Stimulated activated CD8-positive, alpha-beta memory T cell treated with anti-CD3 and anti-CD28 coated beads, Interleukin-7, amount 100 ng/mL, for 48 hours (primary cell): Measurements from ENCODE around the gene NDRG2.

Experiments
- DNase-seq, 2 donors: peaks; one replicate each; pipeline ENCODE4 v3.0.0-alpha.2; 2020; ENCODE audit warnings: low read depth in 1 of 2; ENCODE audit errors: extremely low read depth in 1 of 2

Gene NDRG2

DNA sequence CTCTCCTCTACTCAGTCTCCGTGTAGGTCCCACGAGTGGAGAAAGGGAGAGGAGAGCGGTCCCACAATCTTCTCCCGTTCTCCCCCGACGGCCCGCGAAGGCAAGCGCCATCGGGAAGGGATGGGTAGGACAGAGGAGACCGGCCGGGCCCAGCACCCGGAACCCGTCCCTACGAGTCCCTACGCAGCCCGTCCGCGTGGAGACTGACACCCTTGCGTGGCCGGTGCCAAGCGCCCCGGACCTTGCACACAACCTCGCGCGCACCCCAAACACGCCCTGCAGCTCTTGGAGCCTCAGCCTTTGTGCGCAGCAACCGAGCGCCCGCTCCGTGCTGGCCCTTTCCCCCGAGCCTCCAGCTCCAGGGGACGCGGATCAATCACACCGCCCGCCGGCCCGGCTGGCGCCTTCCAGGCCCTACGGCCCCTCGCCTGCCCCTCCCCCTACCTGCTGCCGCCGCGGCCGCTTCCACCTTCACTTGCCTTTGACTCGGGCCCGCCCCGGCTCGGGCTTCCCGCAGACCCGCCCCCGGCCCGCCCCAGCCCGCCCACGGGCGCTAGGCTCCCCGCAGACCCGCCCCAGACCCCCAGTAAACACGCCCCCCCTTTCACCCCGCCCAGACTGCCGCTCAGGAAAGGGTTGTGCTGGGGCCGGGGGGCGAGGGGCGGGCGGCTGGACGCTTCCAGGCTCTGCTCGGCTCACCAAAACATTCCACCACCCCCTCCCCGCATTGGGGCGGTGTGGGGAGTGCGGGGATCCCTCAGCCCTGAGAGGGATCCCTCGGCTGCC is at the start of gene NDRG2:
TSS of gene NDRG2 (minus strand) at position 477 of the 786 bp plus-strand sequence. CDS start 1,746 bp downstream, outside the sequence.
- DNase-seq, result peak; percentile 41 to 45

DNA sequence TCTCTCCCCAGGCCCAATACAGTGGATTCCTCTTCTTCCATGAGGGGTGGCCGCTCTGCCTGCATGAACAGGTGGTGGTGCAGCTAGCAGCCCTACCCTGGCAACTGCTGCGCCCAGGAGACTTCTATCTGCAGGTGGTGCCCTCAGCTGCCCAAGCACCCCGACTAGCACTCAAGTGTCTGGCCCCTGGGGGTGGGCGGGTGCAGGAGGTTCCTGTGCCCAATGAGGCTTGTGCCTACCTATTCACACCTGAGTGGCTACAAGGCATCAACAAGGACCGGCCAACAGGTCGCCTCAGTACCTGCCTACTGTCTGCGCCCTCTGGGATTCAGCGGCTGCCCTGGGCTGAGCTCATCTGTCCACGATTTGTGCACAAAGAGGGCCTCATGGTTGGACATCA is 49.1 kb upstream of the NDRG2 start:
- no peak for DNase-seq

DNA sequence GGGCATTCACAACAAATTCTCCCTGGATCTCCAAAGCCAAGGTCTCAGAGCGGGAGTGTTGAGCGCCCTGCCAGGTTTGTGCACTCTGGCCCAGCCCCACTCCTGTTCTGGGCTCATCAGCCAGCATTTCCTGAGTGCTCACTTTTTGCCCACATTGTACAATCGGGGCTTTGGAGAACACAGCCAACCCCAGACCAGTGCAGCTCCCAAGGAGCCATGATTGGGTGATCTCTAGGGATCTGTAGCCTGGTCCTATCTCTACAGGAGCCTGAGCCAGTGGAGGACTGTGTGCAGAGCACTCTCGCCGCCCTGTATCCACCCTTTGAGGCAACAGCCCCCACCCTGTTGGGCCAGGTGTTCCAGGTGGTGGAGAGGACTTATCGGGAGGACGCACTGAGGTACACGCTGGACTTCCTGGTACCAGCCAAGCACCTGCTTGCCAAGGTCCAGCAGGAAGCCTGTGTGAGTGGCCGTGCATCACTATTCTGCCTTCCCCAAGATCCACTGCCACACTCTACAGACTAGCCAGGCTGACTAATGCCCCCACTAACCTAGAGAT is 48.0 kb upstream of the NDRG2 start:
- DNase-seq, result no peak

DNA sequence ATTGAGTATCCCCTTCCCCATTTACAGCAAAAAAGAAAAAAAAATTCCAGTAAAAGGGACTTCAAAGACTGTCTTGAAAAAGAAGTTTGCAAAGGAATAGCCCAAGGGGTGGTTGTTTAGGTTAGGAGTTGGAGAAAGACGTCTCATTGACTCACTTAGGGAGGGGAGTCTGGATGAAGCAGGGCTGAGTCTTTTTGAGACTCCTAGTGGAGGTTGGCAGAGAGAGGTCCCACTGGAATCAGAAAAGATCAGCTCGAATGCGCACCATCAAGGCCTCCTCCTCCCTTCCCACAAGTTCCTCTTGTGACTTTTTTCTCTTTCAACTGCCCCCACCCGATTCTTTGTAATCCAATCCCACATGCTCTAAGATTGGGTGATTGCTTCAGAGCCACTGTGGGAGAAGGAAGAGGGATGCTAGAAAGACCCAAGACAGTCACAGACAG is 47.2 kb upstream of the NDRG2 start:
- no peak for DNase-seq

GRCh38 chr14:21071225-21072030 is 46.6 kb upstream of the NDRG2 start:
- DNase-seq, result peak in 1 of 2 donors; percentile 16

GRCh38 chr14:21070610-21071224 is 45.9 kb upstream of the NDRG2 start:
- DNase-seq, result no peak

GRCh38 chr14:21070083-21070609 is 45.3 kb upstream of the NDRG2 start, which contains the start of gene ARHGEF40:
Gene ARHGEF40 (plus strand): TSS chr14:21070304. CDS start chr14:21070397, 93 bp downstream.
- DNase-seq, result no peak

DNA sequence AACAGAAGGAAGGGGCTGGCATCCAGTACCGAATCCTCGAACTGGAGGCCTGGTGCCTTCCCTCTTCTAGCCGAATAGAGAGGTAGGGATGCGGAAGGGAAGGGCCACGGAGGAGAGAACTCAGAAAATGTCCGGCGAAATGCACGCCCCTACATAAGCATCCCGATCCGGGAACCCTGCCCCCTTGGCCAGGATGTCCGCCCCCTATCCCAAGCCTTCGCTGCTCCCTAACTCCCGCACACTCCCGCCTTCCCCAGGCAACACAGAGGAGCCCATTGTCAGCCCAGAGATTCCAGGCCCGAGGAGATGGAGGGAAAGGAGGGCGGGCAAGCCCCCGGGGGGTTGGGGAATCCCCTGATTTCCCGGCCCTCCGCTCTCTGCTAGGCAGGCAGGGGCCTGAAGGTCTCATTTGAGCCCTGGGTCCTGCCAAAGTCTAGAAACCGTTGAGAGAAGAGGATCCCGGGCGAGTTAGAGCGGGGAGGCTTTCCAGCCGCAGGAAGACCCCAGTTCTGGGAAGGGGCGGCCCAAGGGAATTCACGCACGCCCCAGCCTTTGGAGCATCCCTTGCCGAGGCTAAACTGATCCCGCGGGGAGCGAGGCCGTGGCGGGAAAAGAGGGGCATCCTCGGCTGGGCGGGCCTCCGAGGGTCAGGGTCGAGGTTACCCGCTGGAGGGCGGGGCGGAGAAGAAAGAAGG is 44.7 kb upstream of the NDRG2 start:
- no peak for DNase-seq

GRCh38 chr14:21068521-21069387 is 43.9 kb upstream of the NDRG2 start:
- DNase-seq, result no peak

DNA sequence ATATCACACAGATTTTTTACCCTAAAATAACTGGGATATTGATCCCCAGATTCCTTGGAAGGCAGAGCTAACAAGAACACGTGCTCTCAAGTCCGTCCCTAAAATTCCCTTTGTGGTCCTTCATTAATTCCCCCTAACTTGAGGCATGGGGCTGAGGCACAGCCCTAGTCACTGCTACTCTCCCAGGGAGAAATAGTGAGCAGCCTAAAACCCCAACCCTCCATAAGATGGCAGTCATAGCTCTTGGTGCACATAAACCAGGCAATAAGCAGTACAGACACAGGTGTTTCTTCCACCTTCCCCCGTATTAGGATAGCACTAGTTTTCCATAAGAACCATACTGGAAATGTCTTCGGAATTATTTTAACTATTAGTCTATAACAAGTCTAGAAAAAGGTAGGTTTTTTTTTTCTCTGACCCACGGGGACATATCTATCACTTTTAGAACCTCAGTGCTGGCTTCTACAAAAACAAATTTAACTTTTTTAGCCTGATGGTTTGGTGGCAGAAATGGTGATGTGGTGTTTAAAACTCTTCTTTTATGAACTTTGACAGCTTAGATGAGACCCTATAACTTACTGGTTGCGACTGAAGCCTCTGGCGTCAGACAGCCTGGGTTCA is 42.1 kb upstream of the NDRG2 start:
- no peak for DNase-seq

- DNase-seq, result no peak
Observed at GRCh38 chr14:21063479-21063878, 38.6 kb upstream of the NDRG2 start.

GRCh38 chr14:21061347-21061668 is 36.4 kb upstream of the NDRG2 start:
- no peak for DNase-seq

GRCh38 chr14:21060614-21061346 is 35.9 kb upstream of the NDRG2 start:
- DNase-seq, result no peak

GRCh38 chr14:21059842-21060613 is 35.2 kb upstream of the NDRG2 start:
- no peak for DNase-seq

DNA sequence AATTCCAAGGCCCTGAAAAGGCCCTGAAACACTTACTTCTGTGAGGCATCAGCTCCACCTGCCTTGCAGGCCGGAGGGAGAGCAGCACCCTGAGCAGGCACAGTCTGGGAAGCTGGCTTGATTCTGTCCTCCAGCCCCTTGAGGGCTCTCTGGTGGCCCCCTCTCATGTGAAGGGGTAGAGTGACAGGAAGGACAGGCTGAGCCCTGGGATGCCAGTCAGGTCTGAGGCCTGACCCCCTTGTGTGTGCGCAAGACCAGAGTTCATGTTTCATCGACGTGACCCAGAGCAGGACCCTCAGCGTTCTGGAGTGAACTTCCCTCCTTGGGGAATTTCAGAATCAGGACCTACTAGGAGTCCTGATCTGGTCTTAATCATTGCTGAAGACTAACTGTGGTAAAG is 34.0 kb upstream of the NDRG2 start:
- DNase-seq, result no peak

- no peak for DNase-seq
Observed at GRCh38 chr14:21057803-21058675, 33.2 kb upstream of the NDRG2 start, which contains the start of gene RNASE8. Gene RNASE8 (plus strand): TSS chr14:21057822. CDS start chr14:21057893, 71 bp downstream.
